GM23338 (cell line): Measurements from ENCODE around the gene TMEM154. TPM values are rescaled to one million over a fixed set of nuclear protein-coding genes. Genes with fewer than 3 reads are reported as not detected.

Source experiments
- ATAC-seq: fragments of 200-7000 bp; cut with Tn5 transposase; 3 replicates; pipeline ENCODE4 v1.9.1; 2020
- DNase-seq: peaks from one replicate; pipeline ENCODE4 v3.0.0-alpha.2; 2015; ENCODE audit warnings: low spot score
- H2AFZ ChIP-seq: fragments of 200-600 bp; sonication (generic); 2 replicates; pipeline ENCODE4 v1.8.0; 2016; ENCODE audit warnings: antibody characterized with exemption, mild to moderate bottlenecking, moderate library complexity
- H3F3A ChIP-seq: fragments of 200-600 bp; sonication (generic); replicated peaks from 2 replicates; pipeline ENCODE4 v1.8.0; 2017; ENCODE audit warnings: antibody characterized with exemption, mixed run types, low read depth
- H3K27ac ChIP-seq: fragments of 200-600 bp; sonication (generic); 2 replicates; pipeline ENCODE4 v1.6.1; 2016; ENCODE audit warnings: low read depth
- H3K27me3 ChIP-seq: fragments of 200-600 bp; sonication (generic); 2 replicates; pipeline ENCODE4 v1.8.0; 2016; ENCODE audit warnings: mild to moderate bottlenecking, mixed run types, moderate library complexity; ENCODE audit not compliant: insufficient read depth
- H3K36me3 ChIP-seq: fragments of 200-600 bp; sonication (generic); 2 replicates; pipeline ENCODE4 v1.8.0; 2016; ENCODE audit warnings: mild to moderate bottlenecking; ENCODE audit not compliant: insufficient read depth
- H3K4me1 ChIP-seq: fragments of 200-600 bp; sonication (generic); 2 replicates; pipeline ENCODE4 v1.8.0; 2016; ENCODE audit warnings: mild to moderate bottlenecking, moderate library complexity; ENCODE audit not compliant: insufficient read depth
- H3K4me2 ChIP-seq: fragments of 200-600 bp; sonication (generic); 2 replicates; pipeline ENCODE4 v1.7.1; 2017; ENCODE audit warnings: mixed run types
- H3K4me3 ChIP-seq: fragments of 200-600 bp; sonication (generic); 2 replicates; pipeline ENCODE4 v1.6.1; 2016; ENCODE audit warnings: mixed run types
- H3K79me2 ChIP-seq: fragments of 200-600 bp; sonication (generic); replicated peaks from 2 replicates; pipeline ENCODE4 v1.8.0; 2017; ENCODE audit warnings: mild to moderate bottlenecking; ENCODE audit not compliant: insufficient read depth
- H3K9me2 ChIP-seq: fragments of 200-600 bp; sonication (generic); 2 replicates; pipeline ENCODE4 v1.8.0; 2017; ENCODE audit not compliant: insufficient read depth
- H4K20me1 ChIP-seq: fragments of 200-600 bp; sonication (generic); replicated peaks from 2 replicates; pipeline ENCODE4 v1.8.0; 2017; ENCODE audit warnings: mild to moderate bottlenecking; ENCODE audit not compliant: insufficient read depth
- H3K27ac Mint-ChIP-seq: 2 replicates; pipeline ENCODE4 v1.8.0; 2020; ENCODE audit warnings: inconsistent platforms, mild to moderate bottlenecking, moderate library complexity, mixed read lengths
- H3K27me3 Mint-ChIP-seq: 3 replicates; pipeline ENCODE4 v1.8.0; 2022; ENCODE audit warnings: low read depth, mild to moderate bottlenecking, moderate library complexity, mixed read lengths, inconsistent platforms; ENCODE audit not compliant: insufficient read depth, poor library complexity
- H3K36me3 Mint-ChIP-seq: 3 replicates; pipeline ENCODE4 v1.8.0; 2021; ENCODE audit warnings: low read depth, mild to moderate bottlenecking, inconsistent platforms, moderate library complexity, mixed read lengths
- H3K4me1 Mint-ChIP-seq: 3 replicates; pipeline ENCODE4 v1.8.0; 2020; ENCODE audit warnings: mild to moderate bottlenecking, inconsistent platforms, mixed read lengths
- H3K4me3 Mint-ChIP-seq: 3 replicates; pipeline ENCODE4 v1.8.0; 2021; ENCODE audit warnings: moderate library complexity, mild to moderate bottlenecking, inconsistent platforms, mixed read lengths
- H3K9me3 Mint-ChIP-seq: 3 replicates; pipeline ENCODE4 v1.8.0; 2020; ENCODE audit warnings: moderate library complexity, mild to moderate bottlenecking, inconsistent platforms, mixed read lengths
- CREB1 ChIP-seq: fragments of 250-450 bp; sonication (Bioruptor Pico); IDR thresholded peaks from 2 replicates; pipeline ENCODE4 v1.5.0; 2020; ENCODE audit warnings: low read depth, mild to moderate bottlenecking, moderate library complexity
- EZH2 ChIP-seq: fragments of 200-600 bp; sonication (generic); IDR thresholded peaks from one replicate; pipeline ENCODE4 v1.8.0; 2017; ENCODE audit warnings: antibody characterized with exemption, mild to moderate bottlenecking, low read depth; ENCODE audit not compliant: unreplicated experiment
- EZH2phosphoT487 ChIP-seq: fragments of 200-600 bp; sonication (generic); IDR thresholded peaks from one replicate; pipeline ENCODE4 v1.8.1; 2018; ENCODE audit warnings: antibody characterized with exemption; ENCODE audit not compliant: unreplicated experiment
- NANOG ChIP-seq: IDR thresholded peaks from 2 replicates; pipeline ENCODE4 v1.6.1; 2016; ENCODE audit warnings: antibody characterized with exemption, borderline replicate concordance
- POLR2AphosphoS5 ChIP-seq: IDR thresholded peaks from 2 replicates; pipeline ENCODE4 v1.6.1; 2016; ENCODE audit warnings: antibody characterized with exemption, low read depth
- ZNF114 ChIP-seq: fragments of 250-450 bp; sonication (Bioruptor Pico); IDR thresholded peaks from 2 replicates; pipeline ENCODE4 v1.5.0; 2020; ENCODE audit warnings: mild to moderate bottlenecking, moderate library complexity
- polyA plus RNA-seq: library from polyadenylated mRNA; unstranded; fragments of >200 nt; fragmentation: Nextera tagmentation; extraction: Ambion mirVana; gene quantifications from 2 replicates; pipeline ENCODE4 v1.2.1, GENCODE V29; 2016
- total RNA-seq: library from RNA; depleted of rRNA; stranded (reverse); fragments of >200 nt; shearing (Covaris generic); gene quantifications from 2 replicates; pipeline ENCODE4 v1.2.3, GENCODE V29; 2014
- TF ChIP-seq, protein P1 (sequence below), 2 experiments: fragments of 200-600 bp in 1 of 2; sonication (generic) in 1 of 2; conservative IDR thresholded peaks; 2 replicates each; pipeline versions ENCODE4 v1.5.1 to v1.6.1; 2016 to 2017; ENCODE audit warnings: antibody characterized with exemption in 2 of 2, low read depth in 2 of 2, mild to moderate bottlenecking in 2 of 2, moderate library complexity in 1 of 2
- TF ChIP-seq, protein P2 (sequence below): fragments of 250-450 bp; sonication (Bioruptor Pico); IDR thresholded peaks from 2 replicates; pipeline ENCODE4 v1.5.0; 2020; ENCODE audit warnings: mild to moderate bottlenecking, moderate library complexity

TMEM154 gene
- total and polyA plus RNA-seq, 2 experiments from 2014 or later: 1.0 to 1.7 TPM

DNA sequence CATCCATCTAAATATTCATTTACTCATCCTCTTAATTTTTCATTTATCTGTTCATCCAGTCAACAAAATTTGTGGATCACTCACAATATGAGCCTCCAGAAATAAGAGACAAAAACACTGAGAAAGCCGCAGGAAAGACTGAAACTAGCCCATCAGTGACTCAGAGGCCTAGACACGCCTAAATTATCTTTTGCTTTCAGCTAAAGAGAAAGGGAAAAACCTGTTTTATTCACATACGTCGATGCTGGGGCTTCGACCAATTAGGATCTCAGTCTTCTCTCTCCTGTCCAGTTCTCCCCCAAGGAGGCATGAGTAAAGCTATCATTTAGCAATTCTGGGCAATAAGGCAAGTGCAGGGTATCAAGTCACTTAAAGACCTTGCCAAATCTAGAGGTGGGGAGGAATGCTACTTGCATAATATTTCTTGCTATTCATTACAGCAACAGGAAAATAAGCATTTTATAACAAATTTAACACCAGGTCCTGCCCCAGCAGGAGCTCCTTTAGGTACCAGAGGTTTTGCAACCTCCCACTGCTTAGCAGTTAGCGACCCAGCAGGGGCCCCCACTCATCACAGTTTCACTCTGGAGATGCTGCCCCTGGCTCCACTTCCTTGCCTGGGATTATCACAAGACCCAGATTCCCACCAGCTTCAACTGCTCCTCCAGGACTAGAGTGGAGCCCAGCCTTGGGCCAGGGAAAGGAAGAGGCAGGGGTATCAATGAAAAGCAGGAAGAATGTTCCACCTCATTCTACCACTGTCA, 30.1 kb upstream of the TMEM154 start:
- DNase-seq (peak; percentile 17), ATAC-seq (peak; percentile 60)
- Mint-ChIP-seq H3K27ac (no peak overlapping the region), H3K4me3 (no peak overlapping the region), H3K36me3 (peaks cover 6% of the 10 kb centered on the region), H3K4me1 (peaks cover 46% of the 10 kb centered on the region), H3K27me3 (peaks cover 4% of the 10 kb centered on the region), H3K9me3 (peaks cover 6% of the 10 kb centered on the region; the same call in 2 of the 3 replicates)
- Histone ChIP-seq H3K4me3 (no peak overlapping the region), H3K9me2 (0 out of 2 replicates have a peak, but pooled peaks cover 3% of the 10 kb centered on the region), H3K27ac (no peak overlapping the region), H4K20me1 (no peaks in the 10 kb centered on the region), H3K36me3 (no peaks in the 10 kb centered on the region; the same call in 1 of the 2 replicates), H3K4me1 (peaks cover 39% of the 10 kb centered on the region), H3K27me3 (no peaks in the 10 kb centered on the region), H3F3A (no peaks in the 10 kb centered on the region), H3K4me2 (no peak overlapping the region), H3K79me2 (no peaks in the 10 kb centered on the region), H2AFZ (no peak overlapping the region)
- TF ChIP-seq NANOG (peak; percentile 2; the same call in 1 of the 2 replicates), CREB1 (no peak)

DNA sequence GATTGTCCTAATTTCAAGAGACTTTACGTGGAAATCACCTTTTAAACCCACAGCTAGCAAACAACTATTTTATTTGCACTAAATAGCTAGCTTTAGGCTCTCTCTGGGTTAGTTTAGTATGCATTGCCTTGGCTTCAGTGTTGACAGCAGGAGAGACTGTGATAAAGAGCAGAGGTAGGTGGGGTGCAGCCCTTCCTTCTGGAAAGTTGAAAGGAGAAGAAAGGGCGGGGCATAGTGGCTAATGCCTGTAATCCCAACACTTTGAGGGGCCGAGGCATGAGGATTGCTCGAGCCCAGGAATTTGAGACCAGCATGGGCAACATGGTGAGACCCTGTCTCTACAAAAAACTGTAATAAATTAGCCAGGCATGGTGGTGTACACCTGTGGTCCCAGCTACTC, 29.0 kb upstream of the TMEM154 start:
- Mint-ChIP-seq H3K36me3 (peaks cover 7% of the 10 kb centered on the region), H3K9me3 (peaks cover 10% of the 10 kb centered on the region), H3K27me3 (peaks cover 4% of the 10 kb centered on the region), H3K4me1 (peaks cover 43% of the 10 kb centered on the region), H3K4me3 (no peak overlapping the region), H3K27ac (no peak overlapping the region)
- H4K20me1 ChIP-seq: no peaks in the 10 kb centered on the region
- DNase-seq: no peak
- TF ChIP-seq ZNF114 (CRISPR knock-in tag): no peak
- H3K4me3 ChIP-seq: no peak overlapping the region
- H3K27me3 ChIP-seq: no peaks in the 10 kb centered on the region
- peak overlapping the region; percentile 77 for H2AFZ ChIP-seq
- no peaks in the 10 kb centered on the region; the same call in 1 of the 2 replicates for H3K36me3 ChIP-seq
- no peaks in the 10 kb centered on the region for H3F3A ChIP-seq
- H3K4me2 ChIP-seq: no peak overlapping the region
- peak; percentile 14; the same call in 2 of the 3 replicates for ATAC-seq
- H3K9me2 ChIP-seq: no peaks in the 10 kb centered on the region
- no peaks in the 10 kb centered on the region for H3K79me2 ChIP-seq
- H3K27ac ChIP-seq: no peak overlapping the region
- peaks cover 34% of the 10 kb centered on the region for H3K4me1 ChIP-seq

DNA sequence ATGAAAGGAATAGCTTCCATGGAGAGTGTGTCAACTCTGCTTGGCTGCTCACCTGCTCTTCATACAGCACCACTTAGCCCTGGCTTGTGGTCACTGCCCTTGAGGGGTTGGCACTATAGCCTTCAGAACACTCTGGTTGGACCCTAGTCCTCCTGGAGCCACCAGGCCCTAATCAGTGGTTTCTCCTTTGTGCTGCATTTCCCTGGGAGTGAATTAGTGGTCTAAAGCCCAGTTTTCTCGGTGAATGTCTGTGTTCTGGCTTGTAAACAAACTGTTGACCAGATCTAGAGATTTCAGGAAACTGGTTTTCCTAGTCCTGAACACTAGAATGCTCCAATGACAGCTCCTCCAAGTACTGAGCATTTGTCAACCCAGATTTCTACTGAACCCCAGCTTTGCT, 28.6 kb upstream of the TMEM154 start:
- Mint-ChIP-seq H3K4me1 (peaks cover 43% of the 10 kb centered on the region), H3K9me3 (peaks cover 14% of the 10 kb centered on the region), H3K4me3 (no peak overlapping the region), H3K27me3 (peaks cover 4% of the 10 kb centered on the region), H3K36me3 (peaks cover 12% of the 10 kb centered on the region), H3K27ac (no peak overlapping the region)
- no peak for ATAC-seq
- H3K4me1 ChIP-seq: peaks cover 34% of the 10 kb centered on the region
- H4K20me1 ChIP-seq: no peaks in the 10 kb centered on the region
- no peak overlapping the region for H3K4me2 ChIP-seq
- H3K27me3 ChIP-seq: no peaks in the 10 kb centered on the region
- H3F3A ChIP-seq: no peaks in the 10 kb centered on the region
- no peak overlapping the region for H3K4me3 ChIP-seq
- H3K79me2 ChIP-seq: no peaks in the 10 kb centered on the region
- H3K9me2 ChIP-seq: no peaks in the 10 kb centered on the region
- H3K27ac ChIP-seq: no peak overlapping the region
- peak overlapping the region; percentile 77 for H2AFZ ChIP-seq
- H3K36me3 ChIP-seq: no peaks in the 10 kb centered on the region; the same call in 1 of the 2 replicates
- DNase-seq: no peak
- TF ChIP-seq EZH2phosphoT487: no peak
- TF ChIP-seq, protein P1, sequence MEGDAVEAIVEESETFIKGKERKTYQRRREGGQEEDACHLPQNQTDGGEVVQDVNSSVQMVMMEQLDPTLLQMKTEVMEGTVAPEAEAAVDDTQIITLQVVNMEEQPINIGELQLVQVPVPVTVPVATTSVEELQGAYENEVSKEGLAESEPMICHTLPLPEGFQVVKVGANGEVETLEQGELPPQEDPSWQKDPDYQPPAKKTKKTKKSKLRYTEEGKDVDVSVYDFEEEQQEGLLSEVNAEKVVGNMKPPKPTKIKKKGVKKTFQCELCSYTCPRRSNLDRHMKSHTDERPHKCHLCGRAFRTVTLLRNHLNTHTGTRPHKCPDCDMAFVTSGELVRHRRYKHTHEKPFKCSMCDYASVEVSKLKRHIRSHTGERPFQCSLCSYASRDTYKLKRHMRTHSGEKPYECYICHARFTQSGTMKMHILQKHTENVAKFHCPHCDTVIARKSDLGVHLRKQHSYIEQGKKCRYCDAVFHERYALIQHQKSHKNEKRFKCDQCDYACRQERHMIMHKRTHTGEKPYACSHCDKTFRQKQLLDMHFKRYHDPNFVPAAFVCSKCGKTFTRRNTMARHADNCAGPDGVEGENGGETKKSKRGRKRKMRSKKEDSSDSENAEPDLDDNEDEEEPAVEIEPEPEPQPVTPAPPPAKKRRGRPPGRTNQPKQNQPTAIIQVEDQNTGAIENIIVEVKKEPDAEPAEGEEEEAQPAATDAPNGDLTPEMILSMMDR (conservative IDR thresholded peaks at IDR 0.05; ENCODE audit: low read depth in 2 of 2): no peak
- no peak for TF ChIP-seq POLR2AphosphoS5
- no peak for TF ChIP-seq ZNF114 (CRISPR knock-in tag)
- no peak for TF ChIP-seq NANOG
- TF ChIP-seq, protein P2, sequence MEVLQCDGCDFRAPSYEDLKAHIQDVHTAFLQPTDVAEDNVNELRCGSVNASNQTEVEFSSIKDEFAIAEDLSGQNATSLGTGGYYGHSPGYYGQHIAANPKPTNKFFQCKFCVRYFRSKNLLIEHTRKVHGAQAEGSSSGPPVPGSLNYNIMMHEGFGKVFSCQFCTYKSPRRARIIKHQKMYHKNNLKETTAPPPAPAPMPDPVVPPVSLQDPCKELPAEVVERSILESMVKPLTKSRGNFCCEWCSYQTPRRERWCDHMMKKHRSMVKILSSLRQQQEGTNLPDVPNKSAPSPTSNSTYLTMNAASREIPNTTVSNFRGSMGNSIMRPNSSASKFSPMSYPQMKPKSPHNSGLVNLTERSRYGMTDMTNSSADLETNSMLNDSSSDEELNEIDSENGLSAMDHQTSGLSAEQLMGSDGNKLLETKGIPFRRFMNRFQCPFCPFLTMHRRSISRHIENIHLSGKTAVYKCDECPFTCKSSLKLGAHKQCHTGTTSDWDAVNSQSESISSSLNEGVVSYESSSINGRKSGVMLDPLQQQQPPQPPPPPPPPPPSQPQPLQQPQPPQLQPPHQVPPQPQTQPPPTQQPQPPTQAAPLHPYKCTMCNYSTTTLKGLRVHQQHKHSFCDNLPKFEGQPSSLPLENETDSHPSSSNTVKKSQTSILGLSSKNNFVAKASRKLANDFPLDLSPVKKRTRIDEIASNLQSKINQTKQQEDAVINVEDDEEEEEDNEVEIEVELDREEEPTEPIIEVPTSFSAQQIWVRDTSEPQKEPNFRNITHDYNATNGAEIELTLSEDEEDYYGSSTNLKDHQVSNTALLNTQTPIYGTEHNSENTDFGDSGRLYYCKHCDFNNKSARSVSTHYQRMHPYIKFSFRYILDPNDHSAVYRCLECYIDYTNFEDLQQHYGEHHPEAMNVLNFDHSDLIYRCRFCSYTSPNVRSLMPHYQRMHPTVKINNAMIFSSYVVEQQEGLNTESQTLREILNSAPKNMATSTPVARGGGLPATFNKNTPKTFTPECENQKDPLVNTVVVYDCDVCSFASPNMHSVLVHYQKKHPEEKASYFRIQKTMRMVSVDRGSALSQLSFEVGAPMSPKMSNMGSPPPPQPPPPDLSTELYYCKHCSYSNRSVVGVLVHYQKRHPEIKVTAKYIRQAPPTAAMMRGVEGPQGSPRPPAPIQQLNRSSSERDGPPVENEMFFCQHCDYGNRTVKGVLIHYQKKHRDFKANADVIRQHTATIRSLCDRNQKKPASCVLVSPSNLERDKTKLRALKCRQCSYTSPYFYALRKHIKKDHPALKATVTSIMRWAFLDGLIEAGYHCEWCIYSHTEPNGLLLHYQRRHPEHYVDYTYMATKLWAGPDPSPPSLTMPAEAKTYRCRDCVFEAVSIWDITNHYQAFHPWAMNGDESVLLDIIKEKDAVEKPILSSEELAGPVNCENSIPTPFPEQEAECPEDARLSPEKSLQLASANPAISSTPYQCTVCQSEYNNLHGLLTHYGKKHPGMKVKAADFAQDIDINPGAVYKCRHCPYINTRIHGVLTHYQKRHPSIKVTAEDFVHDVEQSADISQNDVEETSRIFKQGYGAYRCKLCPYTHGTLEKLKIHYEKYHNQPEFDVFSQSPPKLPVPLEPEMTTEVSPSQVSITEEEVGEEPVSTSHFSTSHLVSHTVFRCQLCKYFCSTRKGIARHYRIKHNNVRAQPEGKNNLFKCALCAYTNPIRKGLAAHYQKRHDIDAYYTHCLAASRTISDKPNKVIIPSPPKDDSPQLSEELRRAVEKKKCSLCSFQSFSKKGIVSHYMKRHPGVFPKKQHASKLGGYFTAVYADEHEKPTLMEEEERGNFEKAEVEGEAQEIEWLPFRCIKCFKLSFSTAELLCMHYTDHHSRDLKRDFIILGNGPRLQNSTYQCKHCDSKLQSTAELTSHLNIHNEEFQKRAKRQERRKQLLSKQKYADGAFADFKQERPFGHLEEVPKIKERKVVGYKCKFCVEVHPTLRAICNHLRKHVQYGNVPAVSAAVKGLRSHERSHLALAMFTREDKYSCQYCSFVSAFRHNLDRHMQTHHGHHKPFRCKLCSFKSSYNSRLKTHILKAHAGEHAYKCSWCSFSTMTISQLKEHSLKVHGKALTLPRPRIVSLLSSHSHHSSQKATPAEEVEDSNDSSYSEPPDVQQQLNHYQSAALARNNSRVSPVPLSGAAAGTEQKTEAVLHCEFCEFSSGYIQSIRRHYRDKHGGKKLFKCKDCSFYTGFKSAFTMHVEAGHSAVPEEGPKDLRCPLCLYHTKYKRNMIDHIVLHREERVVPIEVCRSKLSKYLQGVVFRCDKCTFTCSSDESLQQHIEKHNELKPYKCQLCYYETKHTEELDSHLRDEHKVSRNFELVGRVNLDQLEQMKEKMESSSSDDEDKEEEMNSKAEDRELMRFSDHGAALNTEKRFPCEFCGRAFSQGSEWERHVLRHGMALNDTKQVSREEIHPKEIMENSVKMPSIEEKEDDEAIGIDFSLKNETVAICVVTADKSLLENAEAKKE (CRISPR knock-in tag): no peak
- no peak for TF ChIP-seq EZH2
